Fibroblast of pulmonary artery (primary cell): ENCODE results near the gene SCNN1G.

Source experiments
- DNase-seq: peaks from one replicate; pipeline ENCODE4 v3.0.0-alpha.2; 2010; ENCODE audit warnings: low read depth
- H3K4me3 ChIP-seq: replicated peaks from 2 replicates; pipeline ENCODE4 v1.5.1; 2011; ENCODE audit warnings: low read depth, mild to moderate bottlenecking, control low read depth, low read length, moderate library complexity
- TF ChIP-seq, protein P1 (sequence below): IDR thresholded peaks from 2 replicates; pipeline ENCODE4 v1.5.1; 2011; ENCODE audit warnings: mild to moderate bottlenecking, control low read depth, low read length, inconsistent platforms; ENCODE audit errors: missing control alignments

The SCNN1G gene

DNA sequence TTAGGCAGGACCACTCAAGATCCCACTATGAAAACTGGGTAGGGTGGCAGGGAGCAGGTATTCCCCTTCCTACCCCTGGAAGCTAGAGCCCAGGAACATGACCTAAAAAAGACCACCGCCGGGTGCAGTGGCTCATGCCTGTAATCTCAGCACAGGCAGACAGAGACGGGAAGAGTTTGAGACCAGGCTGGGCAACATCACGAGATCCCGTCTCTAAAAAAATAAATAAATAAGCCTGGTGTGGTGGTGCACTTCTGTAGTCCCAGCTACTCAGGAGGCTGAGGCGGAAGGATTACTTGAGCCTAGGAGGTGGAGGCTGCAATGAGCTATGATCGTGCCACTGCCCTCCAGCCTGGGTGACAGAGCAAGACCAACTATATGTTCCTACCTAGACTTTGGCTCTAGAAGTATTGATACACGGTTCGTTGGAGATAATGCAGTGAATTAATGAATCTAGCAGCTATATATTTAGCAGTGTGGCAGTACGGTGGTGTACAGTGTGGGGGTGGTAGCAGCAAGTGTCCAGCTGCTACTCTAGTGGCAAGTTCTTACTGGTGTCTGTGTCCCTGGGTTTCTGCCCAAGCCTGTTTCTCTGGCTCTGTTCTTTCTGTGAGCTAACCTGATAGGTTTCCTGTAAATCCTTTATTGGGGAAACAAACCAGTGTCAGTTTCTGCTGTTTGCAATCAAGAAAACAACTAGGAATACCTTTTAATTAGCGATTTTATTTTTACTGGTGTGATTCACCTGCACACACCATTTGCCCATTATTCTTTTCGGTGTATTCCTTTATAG is 30.0 kb upstream of the SCNN1G start:
- TF ChIP-seq, protein P1, sequence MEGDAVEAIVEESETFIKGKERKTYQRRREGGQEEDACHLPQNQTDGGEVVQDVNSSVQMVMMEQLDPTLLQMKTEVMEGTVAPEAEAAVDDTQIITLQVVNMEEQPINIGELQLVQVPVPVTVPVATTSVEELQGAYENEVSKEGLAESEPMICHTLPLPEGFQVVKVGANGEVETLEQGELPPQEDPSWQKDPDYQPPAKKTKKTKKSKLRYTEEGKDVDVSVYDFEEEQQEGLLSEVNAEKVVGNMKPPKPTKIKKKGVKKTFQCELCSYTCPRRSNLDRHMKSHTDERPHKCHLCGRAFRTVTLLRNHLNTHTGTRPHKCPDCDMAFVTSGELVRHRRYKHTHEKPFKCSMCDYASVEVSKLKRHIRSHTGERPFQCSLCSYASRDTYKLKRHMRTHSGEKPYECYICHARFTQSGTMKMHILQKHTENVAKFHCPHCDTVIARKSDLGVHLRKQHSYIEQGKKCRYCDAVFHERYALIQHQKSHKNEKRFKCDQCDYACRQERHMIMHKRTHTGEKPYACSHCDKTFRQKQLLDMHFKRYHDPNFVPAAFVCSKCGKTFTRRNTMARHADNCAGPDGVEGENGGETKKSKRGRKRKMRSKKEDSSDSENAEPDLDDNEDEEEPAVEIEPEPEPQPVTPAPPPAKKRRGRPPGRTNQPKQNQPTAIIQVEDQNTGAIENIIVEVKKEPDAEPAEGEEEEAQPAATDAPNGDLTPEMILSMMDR: no peak
- no peak overlapping the region for H3K4me3 ChIP-seq
- DNase-seq: no peak

DNA sequence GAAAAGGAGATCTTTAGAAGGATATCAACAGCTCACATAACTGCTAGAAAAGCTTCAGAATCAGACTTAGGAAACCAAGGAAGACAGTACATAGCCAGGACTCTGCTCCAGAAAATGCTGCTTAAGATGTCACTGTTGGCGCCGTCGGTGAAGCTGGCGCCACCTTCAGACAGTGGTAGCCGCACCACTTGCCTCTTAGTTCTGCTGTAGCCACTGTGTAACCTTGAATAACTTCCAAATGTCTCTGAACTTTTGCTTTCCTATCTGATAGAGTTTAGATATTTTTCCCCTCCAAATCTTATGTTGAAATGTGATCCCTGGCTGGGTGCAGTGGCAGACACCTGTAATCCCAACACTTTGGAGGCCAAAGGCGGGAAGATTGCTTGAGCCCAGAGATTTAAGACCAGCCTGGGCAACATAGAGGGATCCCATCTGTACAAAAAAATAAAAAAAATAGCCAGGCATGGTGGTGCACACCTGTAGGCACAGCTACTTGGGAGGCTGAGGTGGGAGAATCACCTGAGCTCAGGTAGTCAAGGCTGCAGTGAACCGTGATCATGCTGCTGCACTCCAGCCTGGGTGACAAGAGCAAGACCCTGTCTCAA is 27.0 kb upstream of the SCNN1G start:
- TF ChIP-seq, protein P1: peak; percentile 48
- no peak overlapping the region for H3K4me3 ChIP-seq
- DNase-seq: peak; percentile 29

DNA sequence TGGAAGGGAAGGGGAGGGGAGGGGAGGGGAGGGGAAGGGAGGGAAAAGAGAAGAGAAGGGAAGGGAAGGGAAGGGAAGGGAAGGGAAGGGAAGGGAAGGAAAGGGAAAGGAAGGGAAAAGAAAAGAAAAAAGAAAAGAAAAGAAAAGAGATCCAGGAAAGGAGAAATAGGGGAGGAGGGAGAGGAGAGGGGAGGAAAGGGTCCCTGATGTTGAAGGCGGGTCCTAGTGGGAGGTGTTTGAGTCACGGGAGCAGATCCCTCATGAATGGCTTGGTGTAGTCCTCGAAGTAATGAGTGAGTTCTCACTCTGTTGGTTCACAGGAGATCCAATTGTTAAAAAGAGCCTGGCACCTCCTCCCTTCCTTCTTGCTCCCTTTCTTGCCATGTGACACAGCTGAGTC is 26.4 kb upstream of the SCNN1G start:
- no peak overlapping the region for H3K4me3 ChIP-seq
- DNase-seq: no peak
- TF ChIP-seq, protein P1: no peak

DNA sequence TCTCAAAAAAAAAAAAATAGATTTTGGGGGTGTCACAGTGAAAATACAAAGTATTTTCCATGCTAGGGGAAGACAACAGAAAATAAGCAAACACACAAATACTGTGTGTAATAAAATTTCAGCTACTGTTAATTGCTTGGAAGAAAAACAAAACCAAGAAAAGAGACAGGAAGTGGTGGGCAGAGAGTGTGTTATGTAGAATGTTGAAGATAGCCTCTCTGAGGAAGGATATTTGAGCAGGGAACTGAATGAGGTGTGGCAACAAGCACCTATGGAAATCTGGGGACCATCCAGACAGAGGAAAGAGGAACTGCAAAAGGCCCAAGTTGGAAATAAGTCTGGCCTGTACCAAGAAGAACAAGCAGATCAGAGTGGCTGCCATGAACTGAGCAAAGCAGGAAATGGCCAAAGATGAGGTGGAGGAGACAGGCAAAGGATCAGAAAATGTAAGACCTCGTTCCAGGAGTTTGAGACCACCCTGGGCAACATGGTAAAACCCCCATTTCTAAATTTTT is 25.5 kb upstream of the SCNN1G start:
- H3K4me3 ChIP-seq: no peak overlapping the region
- TF ChIP-seq, protein P1: no peak
- no peak for DNase-seq

DNA sequence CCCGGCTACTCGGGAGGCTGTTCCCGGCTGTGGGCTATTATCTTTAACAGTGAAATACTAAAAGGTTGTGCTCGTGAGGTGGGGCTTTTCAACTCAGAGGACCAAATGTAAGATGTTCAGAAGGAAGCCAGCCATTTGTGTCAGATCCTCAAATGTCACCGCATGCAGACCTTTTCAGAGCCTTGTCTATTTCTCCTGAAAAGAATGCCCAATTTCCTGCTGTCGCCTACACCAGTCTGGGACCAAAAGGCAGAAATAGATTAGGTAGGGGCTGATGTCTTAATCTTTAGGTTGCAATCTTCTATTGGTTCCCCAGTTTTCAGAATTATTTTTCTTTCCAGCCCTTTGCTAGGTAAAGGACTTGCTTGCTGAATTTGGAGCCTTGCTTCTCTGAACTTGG is 24.4 kb upstream of the SCNN1G start:
- DNase-seq: no peak
- TF ChIP-seq, protein P1: no peak
- no peak overlapping the region for H3K4me3 ChIP-seq

DNA sequence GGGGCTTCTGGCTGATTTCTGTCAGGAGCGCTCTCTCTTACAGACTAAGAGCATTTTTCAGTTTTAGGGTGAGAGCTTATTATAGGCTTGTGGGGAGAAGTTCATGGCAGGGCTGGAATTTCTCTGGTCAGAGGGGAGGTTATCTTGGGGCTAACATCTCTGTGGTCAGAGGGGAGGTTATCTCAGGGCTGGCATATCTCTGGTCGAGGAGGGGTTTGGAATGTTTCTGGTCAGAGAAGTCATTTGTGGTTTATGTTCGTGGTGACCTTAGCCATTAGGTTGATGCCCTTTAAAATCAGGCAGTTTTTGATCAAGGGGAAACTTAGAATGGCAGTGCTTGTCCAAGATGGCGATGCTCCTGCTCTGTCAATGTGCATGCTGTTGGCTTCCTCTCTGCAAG is 22.5 kb upstream of the SCNN1G start:
- TF ChIP-seq, protein P1: no peak
- DNase-seq: no peak

More for the DNA sequence above, 22.5 kb upstream of the SCNN1G start:
- H3K4me3 ChIP-seq: no peak overlapping the region
